ENCODE results near the gene ATP23.

Gene ATP23

GRCh38 chr12:57902478-57902969, 38.8 kb upstream of the ATP23 start:
- TF ChIP-seq GATA2 (IDR thresholded peaks at IDR 0.05; ENCODE audit: low read depth, low read length) = no peak
- TF ChIP-seq GATA3 (IDR thresholded peaks at IDR 0.05; ENCODE audit: low read depth, low read length) = no peak

- TF ChIP-seq GATA3 (IDR thresholded peaks at IDR 0.05; ENCODE audit: low read depth, low read length) (no peak), GATA2 (IDR thresholded peaks at IDR 0.05; ENCODE audit: low read depth, low read length) (no peak)
Measured at GRCh38 chr12:57904426-57904825, 36.9 kb upstream of the ATP23 start.

GRCh38 chr12:57904848-57905811, 36.2 kb upstream of the ATP23 start:
- peak; percentile 34; the same call in 1 of the 2 replicates for TF ChIP-seq GATA3 (IDR thresholded peaks at IDR 0.05; ENCODE audit: low read depth, low read length)
- TF ChIP-seq GATA2 (IDR thresholded peaks at IDR 0.05; ENCODE audit: low read depth, low read length) = peak; percentile 81

GRCh38 chr12:57905812-57906475, 35.4 kb upstream of the ATP23 start:
- no peak for TF ChIP-seq GATA2 (IDR thresholded peaks at IDR 0.05; ENCODE audit: low read depth, low read length)

GRCh38 chr12:57906821-57907220, 34.5 kb upstream of the ATP23 start:
- TF ChIP-seq GATA2 (IDR thresholded peaks at IDR 0.05; ENCODE audit: low read depth, low read length) (no peak), GATA3 (IDR thresholded peaks at IDR 0.05; ENCODE audit: low read depth, low read length) (no peak)

- TF ChIP-seq GATA3 (IDR thresholded peaks at IDR 0.05; ENCODE audit: low read depth, low read length) = no peak
- no peak for TF ChIP-seq GATA2 (IDR thresholded peaks at IDR 0.05; ENCODE audit: low read depth, low read length)
Measured at GRCh38 chr12:57907281-57907680, 34.1 kb upstream of the ATP23 start.

- TF ChIP-seq GATA3 (IDR thresholded peaks at IDR 0.05; ENCODE audit: low read depth, low read length) = no peak
- TF ChIP-seq GATA2 (IDR thresholded peaks at IDR 0.05; ENCODE audit: low read depth, low read length) = no peak
Measured at GRCh38 chr12:57908511-57908910, 32.9 kb upstream of the ATP23 start.

GRCh38 chr12:57909056-57909455, 32.3 kb upstream of the ATP23 start:
- TF ChIP-seq GATA2 (IDR thresholded peaks at IDR 0.05; ENCODE audit: low read depth, low read length) (no peak), GATA3 (IDR thresholded peaks at IDR 0.05; ENCODE audit: low read depth, low read length) (no peak)

GRCh38 chr12:57909611-57910010, 31.8 kb upstream of the ATP23 start:
- no peak for TF ChIP-seq GATA3 (IDR thresholded peaks at IDR 0.05; ENCODE audit: low read depth, low read length)
- TF ChIP-seq GATA2 (IDR thresholded peaks at IDR 0.05; ENCODE audit: low read depth, low read length) = no peak

GRCh38 chr12:57918147-57918546, 23.2 kb upstream of the ATP23 start:
- TF ChIP-seq GATA2 (IDR thresholded peaks at IDR 0.05; ENCODE audit: low read depth, low read length) = no peak
- no peak for TF ChIP-seq GATA3 (IDR thresholded peaks at IDR 0.05; ENCODE audit: low read depth, low read length)

- TF ChIP-seq GATA2 (IDR thresholded peaks at IDR 0.05; ENCODE audit: low read depth, low read length) = no peak
- no peak for TF ChIP-seq GATA3 (IDR thresholded peaks at IDR 0.05; ENCODE audit: low read depth, low read length)
Measured at GRCh38 chr12:57927086-57927485, 14.3 kb upstream of the ATP23 start.

GRCh38 chr12:57929092-57929830, 12.1 kb upstream of the ATP23 start:
- TF ChIP-seq GATA3 (IDR thresholded peaks at IDR 0.05; ENCODE audit: low read depth, low read length) = no peak
- TF ChIP-seq GATA2 (IDR thresholded peaks at IDR 0.05; ENCODE audit: low read depth, low read length) = no peak

GRCh38 chr12:57934819-57935218, 6.5 kb upstream of the ATP23 start:
- TF ChIP-seq GATA3 (IDR thresholded peaks at IDR 0.05; ENCODE audit: low read depth, low read length) = no peak
- TF ChIP-seq GATA2 (IDR thresholded peaks at IDR 0.05; ENCODE audit: low read depth, low read length) = no peak

GRCh38 chr12:57935331-57935730, 6.0 kb upstream of the ATP23 start:
- TF ChIP-seq GATA2 (IDR thresholded peaks at IDR 0.05; ENCODE audit: low read depth, low read length) = no peak
- no peak for TF ChIP-seq GATA3 (IDR thresholded peaks at IDR 0.05; ENCODE audit: low read depth, low read length)

Measured in SH-SY5Y (cell line).